H9 (cell line): ENCODE results near the gene EFNA3. TPM values are rescaled to one million over a fixed set of nuclear protein-coding genes. Genes with fewer than 3 reads are reported as not detected.

Experiments
- DNase-seq: peaks from one replicate; pipeline ENCODE4 v3.0.0-alpha.2; 2017
- H2AFZ ChIP-seq: one replicate; pipeline ENCODE4 v1.6.1; 2013; ENCODE audit warnings: mild to moderate bottlenecking, low read length, control low read depth, moderate library complexity
- H2AK5ac ChIP-seq: 2 replicates; pipeline ENCODE4 v1.6.1; 2013; ENCODE audit warnings: low read length, control low read depth, mixed read lengths; ENCODE audit not compliant: insufficient read length
- H2BK120ac ChIP-seq: one replicate; pipeline ENCODE4 v1.6.1; 2013; ENCODE audit warnings: low read depth, mild to moderate bottlenecking, low read length, control low read depth, inconsistent platforms; ENCODE audit not compliant: poor library complexity, severe bottlenecking
- H2BK12ac ChIP-seq: 2 replicates; pipeline ENCODE4 v1.6.1; 2013; ENCODE audit warnings: low read length, control low read depth, mixed read lengths, low read depth; ENCODE audit not compliant: insufficient read length
- H2BK15ac ChIP-seq: 2 replicates; pipeline ENCODE4 v1.6.1; 2013; ENCODE audit warnings: low read depth, low read length, control low read depth
- H2BK20ac ChIP-seq: one replicate; pipeline ENCODE4 v1.6.1; 2013; ENCODE audit warnings: low read depth, mild to moderate bottlenecking, low read length, control low read depth, inconsistent platforms; ENCODE audit not compliant: poor library complexity, severe bottlenecking
- H2BK5ac ChIP-seq: 2 replicates; pipeline ENCODE4 v1.6.1; 2013; ENCODE audit warnings: low read length, control low read depth, mixed read lengths; ENCODE audit not compliant: insufficient read length
- H3K14ac ChIP-seq: 2 replicates; pipeline ENCODE4 v1.6.1; 2013; ENCODE audit warnings: low read length, control low read depth; ENCODE audit not compliant: insufficient read depth
- H3K18ac ChIP-seq: 2 replicates; pipeline ENCODE4 v1.6.1; 2013; ENCODE audit warnings: low read depth, mild to moderate bottlenecking, mixed read lengths, low read length, control low read depth; ENCODE audit not compliant: insufficient read length
- H3K23ac ChIP-seq: 2 replicates; pipeline ENCODE4 v1.6.1; 2013; ENCODE audit warnings: low read length, control low read depth, mixed read lengths, low read depth; ENCODE audit not compliant: insufficient read length
- H3K23me2 ChIP-seq: 2 replicates; pipeline ENCODE4 v1.6.1; 2013; ENCODE audit warnings: low read depth, mild to moderate bottlenecking, mixed read lengths, low read length, control low read depth; ENCODE audit not compliant: insufficient read length, poor library complexity, severe bottlenecking
- H3K27ac ChIP-seq: 2 replicates; pipeline ENCODE4 v1.5.1; 2013; ENCODE audit warnings: low read length, control low read depth, mixed read lengths, low read depth; ENCODE audit not compliant: insufficient read length
- H3K27me3 ChIP-seq: 2 replicates; pipeline ENCODE4 v1.6.1; 2013; ENCODE audit warnings: low read length, control low read depth, inconsistent platforms; ENCODE audit not compliant: insufficient read depth
- H3K4ac ChIP-seq: 2 replicates; pipeline ENCODE4 v1.6.1; 2013; ENCODE audit warnings: low read depth, mild to moderate bottlenecking, control low read depth, inconsistent platforms, low read length, moderate library complexity
- H3K4me1 ChIP-seq: 2 replicates; pipeline ENCODE4 v1.6.1; 2013; ENCODE audit warnings: low read length, control low read depth, inconsistent platforms; ENCODE audit not compliant: insufficient read depth
- H3K4me2 ChIP-seq: 2 replicates; pipeline ENCODE4 v1.6.1; 2013; ENCODE audit warnings: low read length, control low read depth, mixed read lengths; ENCODE audit not compliant: insufficient read length, insufficient read depth
- H3K56ac ChIP-seq: 2 replicates; pipeline ENCODE4 v1.6.1; 2013; ENCODE audit warnings: low read depth, mild to moderate bottlenecking, mixed read lengths, low read length, control low read depth; ENCODE audit not compliant: insufficient read length
- H3K79me1 ChIP-seq: 2 replicates; pipeline ENCODE4 v1.6.1; 2013; ENCODE audit warnings: low read depth, mild to moderate bottlenecking, moderate library complexity, low read length, control low read depth, inconsistent platforms; ENCODE audit not compliant: insufficient read depth, poor library complexity, severe bottlenecking
- H3K79me2 ChIP-seq: 2 replicates; pipeline ENCODE4 v1.6.1; 2013; ENCODE audit warnings: low read length, control low read depth, inconsistent platforms; ENCODE audit not compliant: insufficient read depth
- H3K9ac ChIP-seq: 2 replicates; pipeline ENCODE4 v1.6.1; 2013; ENCODE audit warnings: low read length, control low read depth, mixed read lengths; ENCODE audit not compliant: insufficient read length; ENCODE audit errors: extremely low read depth
- H3K9me3 ChIP-seq: one replicate; pipeline ENCODE4 v1.6.1; 2013; ENCODE audit warnings: low read depth, low read length, inconsistent platforms; ENCODE audit not compliant: control insufficient read depth
- H3T11ph ChIP-seq: one replicate; pipeline ENCODE4 v1.6.1; 2013; ENCODE audit warnings: mild to moderate bottlenecking, low read length, control low read depth, inconsistent platforms
- H4K20me1 ChIP-seq: one replicate; pipeline ENCODE4 v1.6.1; 2013; ENCODE audit not compliant: control insufficient read depth, insufficient read length, insufficient read depth
- H4K5ac ChIP-seq: 2 replicates; pipeline ENCODE4 v1.6.1; 2013; ENCODE audit warnings: low read depth, mild to moderate bottlenecking, mixed read lengths, low read length, control low read depth; ENCODE audit not compliant: insufficient read length
- H4K8ac ChIP-seq: replicated peaks from 2 replicates; pipeline ENCODE4 v1.6.1; 2013; ENCODE audit warnings: low read length, control low read depth, mixed read lengths, low read depth; ENCODE audit not compliant: insufficient read length
- H4K91ac ChIP-seq: 2 replicates; pipeline ENCODE4 v1.6.1; 2013; ENCODE audit warnings: low read depth, mild to moderate bottlenecking, moderate library complexity, mixed read lengths, low read length, control low read depth; ENCODE audit not compliant: insufficient read length
- H3K27ac Mint-ChIP-seq, 3 experiments: 2 replicates in 2 of 3; 3 replicates in 1 of 3; pipeline ENCODE4 v1.8.0; 2020 to 2021; ENCODE audit warnings: mixed read lengths in 3 of 3, mild to moderate bottlenecking in 1 of 3, moderate library complexity in 1 of 3
- H3K27me3 Mint-ChIP-seq: 2 replicates; pipeline ENCODE4 v1.8.0; 2021; ENCODE audit warnings: low read depth, mild to moderate bottlenecking, moderate library complexity, mixed read lengths
- H3K36me3 Mint-ChIP-seq, 3 experiments: 2 replicates in 2 of 3; 3 replicates in 1 of 3; pipeline ENCODE4 v1.8.0; 2020 to 2021; ENCODE audit warnings: low read depth in 3 of 3, mixed read lengths in 3 of 3; ENCODE audit not compliant: insufficient read depth in 1 of 3
- H3K4me1 Mint-ChIP-seq, 2 experiments: 2 replicates each; pipeline ENCODE4 v1.8.0; 2020; ENCODE audit warnings: mixed read lengths in 2 of 2
- H3K4me3 Mint-ChIP-seq, 2 experiments: 2 replicates in 1 of 2; 3 replicates in 1 of 2; pipeline ENCODE4 v1.8.0; 2020 to 2021; ENCODE audit warnings: mild to moderate bottlenecking in 2 of 2, mixed read lengths in 2 of 2, moderate library complexity in 1 of 2
- H3K9me3 Mint-ChIP-seq, 2 experiments: 2 replicates in 1 of 2; 3 replicates in 1 of 2; pipeline ENCODE4 v1.8.0; 2020; ENCODE audit warnings: mild to moderate bottlenecking in 2 of 2, mixed read lengths in 2 of 2, moderate library complexity in 1 of 2
- WGBS: extraction: QIAGEN DNeasy Blood & Tissue Kit; methylation state at CpG from one replicate; pipeline ENCODE4 v1.1.7; 2013; ENCODE audit warnings: missing lambda C conversion rate, low lambda C conversion rate, mixed read lengths; ENCODE audit not compliant: insufficient read length; ENCODE audit errors: extremely low coverage; 5-methylcytosine and 5-hydroxymethylcytosine counted together
- total RNA-seq: library from RNA; stranded (reverse); gene quantifications from 2 replicates; pipeline ENCODE4 v1.2.1, GENCODE V29; 2021
- TF ChIP-seq, protein P1 (sequence below): fragments of 200-600 bp; sonication (generic); conservative IDR thresholded peaks from 3 replicates; pipeline ENCODE4 v1.8.0; 2021; ENCODE audit warnings: antibody characterized with exemption, mild to moderate bottlenecking

Gene EFNA3
- total RNA-seq, 1 experiment from 2014 or later = 3.9 TPM

DNA sequence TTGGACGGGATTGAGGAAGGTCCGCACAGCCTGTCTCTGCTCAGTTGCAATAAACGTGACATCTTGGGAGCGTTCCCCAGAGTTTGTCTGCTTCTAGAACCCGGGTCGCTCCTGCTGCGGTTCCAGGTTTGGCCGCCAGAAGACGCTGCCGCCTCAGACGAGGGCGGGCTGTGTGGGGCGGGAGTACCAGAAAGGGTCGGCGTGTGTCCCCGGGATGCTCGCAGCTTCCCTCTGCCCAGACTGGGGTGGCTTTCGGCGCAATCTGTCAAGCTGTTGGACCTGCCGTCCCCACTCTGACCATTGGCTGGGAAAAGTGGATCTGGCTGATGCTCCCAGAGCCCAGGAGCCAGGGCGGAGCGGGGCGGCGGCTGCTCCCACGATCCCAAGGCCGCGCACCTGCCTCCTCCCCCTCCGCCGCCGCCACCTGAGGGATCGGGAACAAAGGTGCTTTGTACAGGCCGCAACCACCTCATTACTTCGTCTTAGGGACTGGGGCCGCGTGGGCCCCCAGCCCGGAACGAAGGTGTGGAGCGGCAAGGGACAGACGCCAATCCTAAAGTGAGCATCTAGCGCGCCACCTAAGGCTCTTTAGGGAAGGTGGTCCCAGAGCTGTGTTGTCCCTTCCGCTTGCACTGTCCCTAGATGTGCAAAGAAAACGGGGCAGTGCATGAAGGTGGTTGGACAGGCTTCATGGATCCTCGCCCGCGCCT, 15.8 kb upstream of the EFNA3 start:
- Histone ChIP-seq H3K27ac (no peak overlapping the region), H3K4me1 (peaks cover 3% of the 10 kb centered on the region; the same call in 1 of the 2 replicates), H3K23ac (no peak overlapping the region), H3K4me2 (peak overlapping the region; percentile 82), H3K14ac (no peak overlapping the region), H2BK15ac (no peak overlapping the region), H3K56ac (no peak overlapping the region), H3K23me2 (peaks cover 17% of the 10 kb centered on the region), H3K18ac (no peak overlapping the region), H2BK12ac (no peak overlapping the region), H3K9me3 (no peaks in the 10 kb centered on the region), H3K79me2 (no peaks in the 10 kb centered on the region; the same call in 1 of the 2 replicates), H3K27me3 (no peaks in the 10 kb centered on the region), H3K4ac (no peak overlapping the region), H2BK20ac (no peak overlapping the region), H3K9ac (no peak overlapping the region), H4K5ac (no peak overlapping the region), H3T11ph (no peak overlapping the region), H2AFZ (no peak overlapping the region), H4K20me1 (no peaks in the 10 kb centered on the region), H2AK5ac (no peak overlapping the region), H2BK120ac (no peak overlapping the region), H4K91ac (no peak overlapping the region), H4K8ac (no peak overlapping the region), H2BK5ac (no peak overlapping the region), H3K79me1 (no peaks in the 10 kb centered on the region)
- DNase-seq = peak; percentile 87
- TF ChIP-seq, protein P1, sequence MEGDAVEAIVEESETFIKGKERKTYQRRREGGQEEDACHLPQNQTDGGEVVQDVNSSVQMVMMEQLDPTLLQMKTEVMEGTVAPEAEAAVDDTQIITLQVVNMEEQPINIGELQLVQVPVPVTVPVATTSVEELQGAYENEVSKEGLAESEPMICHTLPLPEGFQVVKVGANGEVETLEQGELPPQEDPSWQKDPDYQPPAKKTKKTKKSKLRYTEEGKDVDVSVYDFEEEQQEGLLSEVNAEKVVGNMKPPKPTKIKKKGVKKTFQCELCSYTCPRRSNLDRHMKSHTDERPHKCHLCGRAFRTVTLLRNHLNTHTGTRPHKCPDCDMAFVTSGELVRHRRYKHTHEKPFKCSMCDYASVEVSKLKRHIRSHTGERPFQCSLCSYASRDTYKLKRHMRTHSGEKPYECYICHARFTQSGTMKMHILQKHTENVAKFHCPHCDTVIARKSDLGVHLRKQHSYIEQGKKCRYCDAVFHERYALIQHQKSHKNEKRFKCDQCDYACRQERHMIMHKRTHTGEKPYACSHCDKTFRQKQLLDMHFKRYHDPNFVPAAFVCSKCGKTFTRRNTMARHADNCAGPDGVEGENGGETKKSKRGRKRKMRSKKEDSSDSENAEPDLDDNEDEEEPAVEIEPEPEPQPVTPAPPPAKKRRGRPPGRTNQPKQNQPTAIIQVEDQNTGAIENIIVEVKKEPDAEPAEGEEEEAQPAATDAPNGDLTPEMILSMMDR = peak; percentile 77
- H3K27ac Mint-ChIP-seq = 0 out of 7 replicates have a peak overlapping the region, but pooled peaks of 1 of the 3 experiments have one; percentile 77
- H3K4me3 Mint-ChIP-seq = peak overlapping the region; percentile 66 to 85
- no peaks in the 10 kb centered on the region; a peak in 1 of 5 replicates for H3K9me3 Mint-ChIP-seq
- H3K4me1 Mint-ChIP-seq = peaks cover 16 to 26% of the 10 kb centered on the region in 2 experiments
- peaks cover 7 to 20% (median 19%) of the 10 kb centered on the region in 3 experiments; a peak in 6 of 7 replicates for H3K36me3 Mint-ChIP-seq
- WGBS = no CpG with 5 or more reads among the region's 46 CpGs
- H3K27me3 Mint-ChIP-seq = peaks cover 2% of the 10 kb centered on the region
